Gastroesophageal sphincter (tissue), 3 donors: ENCODE results near the gene INO80C.

Experiments
- CTCF ChIP-seq, 4 experiments: fragments of 200-600 bp in 2 of 4; fragments of 450-650 bp in 2 of 4; sonication (generic) in 1 of 4; IDR thresholded peaks; one replicate each; pipeline ENCODE4 v1.5.1; 2017 to 2019; ENCODE audit warnings: antibody characterized with exemption in 4 of 4, mild to moderate bottlenecking in 2 of 4, moderate library complexity in 2 of 4
- EP300 ChIP-seq: sonication (generic); formaldehyde crosslinking; IDR thresholded peaks from one replicate; pipeline ENCODE4 v1.6.1; 2017; ENCODE audit warnings: antibody characterized with exemption, mild to moderate bottlenecking
- POLR2A ChIP-seq, 2 donors: fragments of 450-650 bp; IDR thresholded peaks; one replicate each; pipeline ENCODE4 v1.6.1; 2017; ENCODE audit warnings: antibody characterized with exemption in 2 of 2, mild to moderate bottlenecking in 2 of 2, moderate library complexity in 1 of 2
- POLR2AphosphoS5 ChIP-seq: sonication (generic); formaldehyde crosslinking; IDR thresholded peaks from one replicate; pipeline ENCODE4 v1.6.1; 2017; ENCODE audit warnings: antibody characterized with exemption

DNA sequence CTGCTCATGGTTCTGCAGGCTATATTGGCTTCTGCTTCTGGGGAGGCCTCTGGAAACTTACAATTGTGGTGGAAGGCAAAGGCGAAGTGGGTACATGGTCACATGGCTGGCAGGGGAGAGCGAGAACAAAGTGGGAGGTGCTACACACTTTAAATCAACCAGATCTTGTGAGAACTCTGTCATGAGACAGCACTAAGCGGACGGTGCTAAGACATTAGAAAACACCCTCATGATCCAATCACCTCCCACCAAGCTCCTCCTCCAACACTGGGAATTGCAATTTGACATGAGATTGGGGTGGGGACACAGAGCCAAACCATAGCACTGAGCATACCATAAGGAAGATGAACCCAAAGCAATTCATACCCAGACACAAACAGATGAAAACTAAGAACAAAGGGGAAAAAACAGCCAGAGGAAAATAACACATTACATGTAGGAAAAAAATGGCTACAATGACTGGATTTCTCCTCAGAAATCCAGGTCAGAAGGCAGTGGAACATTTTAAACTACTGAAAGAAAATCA lies 31.1 kb upstream of the INO80C start:
- TF ChIP-seq POLR2AphosphoS5 (no peak), CTCF (IDR thresholded peaks at IDR 0.05) (no peak), POLR2A (IDR thresholded peaks at IDR 0.05) (no peak), EP300 (no peak)
